ENCODE measurements around the gene SPINK14. TPM values are rescaled to one million over a fixed set of nuclear protein-coding genes. Genes with fewer than 3 reads are reported as not detected.

The SPINK14 gene
- total RNA-seq, 3 donors from 2014 or later, result not detected

DNA sequence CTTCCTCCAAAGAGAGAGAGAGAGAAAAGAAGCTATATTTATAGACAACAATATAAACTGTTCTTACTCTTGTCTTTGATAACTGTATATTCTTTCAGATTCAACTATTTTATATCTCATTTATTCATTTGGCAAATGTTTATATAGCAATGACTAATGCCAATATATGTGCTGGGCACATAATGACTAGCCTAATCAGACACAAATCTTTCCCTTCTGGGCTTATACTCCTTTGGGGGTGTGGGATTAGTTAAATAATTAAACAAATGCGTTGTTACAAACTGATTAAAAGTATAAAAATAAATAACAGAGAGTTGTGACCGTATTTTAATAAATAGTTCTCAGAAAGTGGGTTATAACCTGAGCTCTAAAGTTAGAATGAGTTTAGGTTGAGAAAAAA is 4.0 kb downstream of the SPINK14 start:
- Histone ChIP-seq H3K36me3 (no peaks in the 10 kb centered on the region), H3K27me3 (no peaks in the 10 kb centered on the region), H3K4me3 (no peak overlapping the region), H3K9me3 (no peaks in the 10 kb centered on the region), H3K4me1 (no peaks in the 10 kb centered on the region), H3K27ac (no peak overlapping the region)
- intact Hi-C loops (cut with DNase I; ENCODE audit: low total_unique reads), result no loop called here
- DNase-seq (ENCODE audit: low spot score in 2 of 2), result no peak
- no peak for TF ChIP-seq POLR2AphosphoS5 (IDR thresholded peaks at IDR 0.05)
- TF ChIP-seq, protein P1, sequence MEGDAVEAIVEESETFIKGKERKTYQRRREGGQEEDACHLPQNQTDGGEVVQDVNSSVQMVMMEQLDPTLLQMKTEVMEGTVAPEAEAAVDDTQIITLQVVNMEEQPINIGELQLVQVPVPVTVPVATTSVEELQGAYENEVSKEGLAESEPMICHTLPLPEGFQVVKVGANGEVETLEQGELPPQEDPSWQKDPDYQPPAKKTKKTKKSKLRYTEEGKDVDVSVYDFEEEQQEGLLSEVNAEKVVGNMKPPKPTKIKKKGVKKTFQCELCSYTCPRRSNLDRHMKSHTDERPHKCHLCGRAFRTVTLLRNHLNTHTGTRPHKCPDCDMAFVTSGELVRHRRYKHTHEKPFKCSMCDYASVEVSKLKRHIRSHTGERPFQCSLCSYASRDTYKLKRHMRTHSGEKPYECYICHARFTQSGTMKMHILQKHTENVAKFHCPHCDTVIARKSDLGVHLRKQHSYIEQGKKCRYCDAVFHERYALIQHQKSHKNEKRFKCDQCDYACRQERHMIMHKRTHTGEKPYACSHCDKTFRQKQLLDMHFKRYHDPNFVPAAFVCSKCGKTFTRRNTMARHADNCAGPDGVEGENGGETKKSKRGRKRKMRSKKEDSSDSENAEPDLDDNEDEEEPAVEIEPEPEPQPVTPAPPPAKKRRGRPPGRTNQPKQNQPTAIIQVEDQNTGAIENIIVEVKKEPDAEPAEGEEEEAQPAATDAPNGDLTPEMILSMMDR (IDR thresholded peaks at IDR 0.05), result no peak

DNA sequence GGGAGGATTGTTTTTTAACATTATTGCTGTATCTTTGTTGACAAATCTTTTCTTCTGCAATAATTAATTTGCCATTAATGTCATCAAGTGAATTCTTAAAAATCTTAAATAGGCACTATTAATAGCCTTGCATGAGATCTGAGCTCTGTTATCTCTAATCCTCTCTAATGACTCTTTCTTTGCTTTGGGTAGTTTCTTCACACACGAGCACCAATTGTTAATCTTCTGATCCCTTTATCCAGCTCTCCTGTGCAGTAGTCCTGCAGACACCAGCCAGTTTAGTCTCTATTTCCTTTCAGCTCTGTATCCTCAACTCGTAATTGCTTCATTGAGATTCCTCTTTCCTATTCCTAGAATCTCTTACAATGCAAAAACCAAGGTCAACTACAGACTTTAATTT is 8.1 kb downstream of the SPINK14 start:
- Histone ChIP-seq H3K4me3 (no peak overlapping the region), H3K4me1 (no peaks in the 10 kb centered on the region), H3K9me3 (no peaks in the 10 kb centered on the region), H3K27me3 (no peaks in the 10 kb centered on the region), H3K27ac (no peak overlapping the region), H3K36me3 (no peaks in the 10 kb centered on the region)
- intact Hi-C loops (cut with DNase I; ENCODE audit: low total_unique reads), result no loop called here
- TF ChIP-seq, protein P1 (IDR thresholded peaks at IDR 0.05), result no peak
- no peak for TF ChIP-seq POLR2AphosphoS5 (IDR thresholded peaks at IDR 0.05)
- no peak for TF ChIP-seq POLR2A (IDR thresholded peaks at IDR 0.05)
- no peak for DNase-seq (ENCODE audit: low spot score in 2 of 2)

DNA sequence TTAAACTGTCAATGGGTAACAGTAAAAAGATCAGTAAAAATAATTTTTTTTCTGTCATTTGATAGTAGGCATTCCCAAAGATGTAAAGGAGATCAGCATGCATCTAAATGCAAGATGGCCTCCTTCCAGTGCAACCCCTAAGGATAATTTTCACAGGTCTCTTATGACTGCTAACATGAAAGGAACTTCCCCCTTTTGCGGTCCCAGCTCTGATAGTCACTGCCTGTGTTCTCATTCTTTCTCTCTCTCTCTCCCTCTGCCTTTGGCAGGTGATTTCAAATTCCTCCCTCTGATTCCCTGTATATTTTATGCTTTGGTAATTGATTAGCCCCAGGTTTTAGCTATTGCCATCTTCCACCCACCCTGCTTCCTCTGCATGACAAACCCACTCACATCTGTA is 8.9 kb downstream of the SPINK14 start:
- intact Hi-C loops (cut with DNase I; ENCODE audit: low total_unique reads), result no loop called here

DNA sequence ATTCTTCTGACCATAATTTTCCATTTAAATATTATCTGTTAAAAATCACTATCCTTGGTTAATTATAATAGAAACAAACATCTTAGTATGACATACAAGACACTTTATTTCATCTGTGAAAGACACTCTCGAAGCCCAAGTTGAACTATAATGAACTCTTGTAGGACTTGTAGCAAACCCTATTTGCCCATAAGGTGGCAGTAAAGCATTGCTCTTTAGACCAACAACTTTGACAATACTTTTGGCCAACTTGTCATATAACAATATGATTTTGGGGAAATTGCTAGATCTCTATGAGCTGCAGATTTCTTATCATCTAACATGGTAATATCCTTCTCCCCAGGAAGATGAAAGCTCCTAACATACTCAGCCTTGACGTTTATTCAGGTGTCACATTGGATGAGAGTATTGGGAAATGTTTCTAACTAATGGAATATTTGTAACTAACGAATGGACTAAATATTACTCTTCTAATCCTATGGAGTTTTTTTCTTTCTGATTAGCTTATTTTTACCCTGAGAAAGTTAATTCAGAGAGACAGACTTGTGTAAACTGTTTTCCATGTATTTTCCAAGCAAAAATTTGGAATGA is 11.0 kb downstream of the SPINK14 start:
- intact Hi-C loops (cut with DNase I; ENCODE audit: low total_unique reads), result no loop called here

More for the DNA sequence above, 8.9 kb downstream of the SPINK14 start:
- Histone ChIP-seq H3K4me1 (no peaks in the 10 kb centered on the region), H3K9me3 (no peaks in the 10 kb centered on the region), H3K4me3 (no peak overlapping the region), H3K27ac (no peak overlapping the region), H3K27me3 (no peaks in the 10 kb centered on the region), H3K36me3 (no peaks in the 10 kb centered on the region)
- no peak for DNase-seq (ENCODE audit: low spot score in 2 of 2)
- TF ChIP-seq, protein P1 (IDR thresholded peaks at IDR 0.05), result no peak
- no peak for TF ChIP-seq POLR2A (IDR thresholded peaks at IDR 0.05)
- no peak for TF ChIP-seq POLR2AphosphoS5 (IDR thresholded peaks at IDR 0.05)

DNA sequence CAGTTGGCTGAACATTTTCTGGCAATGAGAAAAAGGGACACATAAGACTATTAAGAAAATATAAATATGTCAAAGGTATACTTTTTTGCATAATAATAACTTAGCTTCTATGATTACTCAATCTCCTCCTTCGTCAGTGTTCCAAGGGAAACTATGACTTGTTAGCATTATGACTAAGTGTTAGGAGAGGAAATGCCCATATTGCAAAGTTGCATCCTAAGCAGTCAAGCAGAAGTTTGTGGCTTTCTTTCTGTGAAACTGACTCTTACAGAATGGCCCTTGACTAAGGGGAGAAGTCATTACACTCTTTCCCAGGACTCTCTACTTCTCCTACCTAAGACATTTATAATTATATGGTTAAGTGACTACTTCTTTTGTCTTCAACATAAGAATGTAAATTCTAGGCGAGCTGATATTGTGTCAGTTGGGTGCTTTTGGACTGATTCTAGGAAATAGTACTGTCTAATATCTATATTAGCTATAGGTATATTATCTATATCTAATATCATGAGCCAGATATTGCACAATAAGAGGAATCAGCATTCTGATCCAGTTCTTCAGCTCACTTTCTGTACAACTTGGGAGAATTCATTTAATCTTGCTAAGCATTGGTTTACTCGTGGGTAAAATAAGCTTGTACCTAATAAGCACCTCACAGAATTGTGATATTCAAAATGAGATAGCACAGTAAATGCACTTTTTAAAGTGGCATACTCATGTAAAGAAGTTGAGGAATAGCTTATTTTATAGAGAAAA is 18.1 kb downstream of the SPINK14 start:
- TF ChIP-seq POLR2A (IDR thresholded peaks at IDR 0.05), result no peak
- TF ChIP-seq POLR2AphosphoS5 (IDR thresholded peaks at IDR 0.05), result no peak
- TF ChIP-seq, protein P1 (IDR thresholded peaks at IDR 0.05), result no peak
- H3K9me3 ChIP-seq, result no peaks in the 10 kb centered on the region
- no peaks in the 10 kb centered on the region for H3K27me3 ChIP-seq
- no peaks in the 10 kb centered on the region for H3K36me3 ChIP-seq
- H3K27ac ChIP-seq, result no peak overlapping the region
- DNase-seq (ENCODE audit: low spot score in 2 of 2), result no peak
- H3K4me3 ChIP-seq, result no peak overlapping the region
- H3K4me1 ChIP-seq, result no peaks in the 10 kb centered on the region
- intact Hi-C loops (cut with DNase I; ENCODE audit: low total_unique reads), result no loop called here

More for the DNA sequence above, 11.0 kb downstream of the SPINK14 start:
- Histone ChIP-seq H3K36me3 (no peaks in the 10 kb centered on the region), H3K4me1 (no peaks in the 10 kb centered on the region), H3K27me3 (no peaks in the 10 kb centered on the region), H3K4me3 (no peak overlapping the region), H3K9me3 (no peaks in the 10 kb centered on the region), H3K27ac (no peak overlapping the region)
- no peak for TF ChIP-seq POLR2A (IDR thresholded peaks at IDR 0.05)
- TF ChIP-seq POLR2AphosphoS5 (IDR thresholded peaks at IDR 0.05), result no peak
- TF ChIP-seq, protein P1 (IDR thresholded peaks at IDR 0.05), result peak; percentile 45 to 61 (median 50)
- no peak for DNase-seq (ENCODE audit: low spot score in 2 of 2)
